CD14-positive monocyte (primary cell): ENCODE results near the gene COL15A1. TPM values are rescaled to one million over a fixed set of nuclear protein-coding genes. Genes with fewer than 3 reads are reported as not detected.

Experiments
- DNase-seq, 3 donors: peaks; one replicate each; pipeline ENCODE4 v3.0.0-alpha.2; 2011 to 2022
- H2AFZ ChIP-seq: 2 replicates; pipeline ENCODE4 v1.6.0; 2012; ENCODE audit warnings: mild to moderate bottlenecking, low read depth, low read length, inconsistent platforms; ENCODE audit not compliant: insufficient read depth, poor library complexity, severe bottlenecking
- H3K27ac ChIP-seq, 2 donors: 1 replicate in 1 of 2; 2 replicates in 1 of 2; pipeline ENCODE4 v1.5.1; 2012 to 2013; ENCODE audit warnings: low read length in 2 of 2, control low read depth in 1 of 2, inconsistent platforms in 1 of 2, low read depth in 1 of 2, mild to moderate bottlenecking in 1 of 2
- H3K27me3 ChIP-seq, 2 donors: one replicate each; pipeline versions ENCODE4 v1.6.0 to v1.6.1; 2011 to 2013; ENCODE audit warnings: low read length in 2 of 2; ENCODE audit not compliant: control insufficient read depth in 2 of 2, insufficient read depth in 2 of 2
- H3K36me3 ChIP-seq, 2 donors: replicated peaks in 1 of 2; 1 replicate in 1 of 2; 2 replicates in 1 of 2; pipeline versions ENCODE4 v1.5.1 to v1.6.1; 2012 to 2013; ENCODE audit warnings: low read length in 2 of 2, control low read depth in 1 of 2, inconsistent platforms in 1 of 2, mild to moderate bottlenecking in 1 of 2; ENCODE audit not compliant: insufficient read depth in 2 of 2, control insufficient read depth in 1 of 2
- H3K4me1 ChIP-seq, 2 donors: 1 replicate in 1 of 2; 2 replicates in 1 of 2; pipeline versions ENCODE4 v1.5.1 to v1.6.1; 2012 to 2013; ENCODE audit warnings: low read length in 2 of 2, control low read depth in 1 of 2, inconsistent platforms in 1 of 2, mild to moderate bottlenecking in 1 of 2, moderate library complexity in 1 of 2; ENCODE audit not compliant: insufficient read depth in 2 of 2, control insufficient read depth in 1 of 2
- H3K4me2 ChIP-seq: replicated peaks from 2 replicates; pipeline ENCODE3; 2012; ENCODE audit warnings: low read length, moderate library complexity, mild to moderate bottlenecking; ENCODE audit not compliant: poor library complexity, severe bottlenecking; ENCODE audit errors: extremely low read depth
- H3K4me3 ChIP-seq, 3 experiments: fragments of 200-600 bp in 1 of 3; sonication (generic) in 1 of 3; replicated peaks in 1 of 3; 1 replicate in 2 of 3; 2 replicates in 1 of 3; pipeline ENCODE4 v1.5.1; 2011 to 2013; ENCODE audit warnings: low read length in 3 of 3, mild to moderate bottlenecking in 3 of 3, control low read depth in 2 of 3, low read depth in 2 of 3, inconsistent platforms in 1 of 3, moderate library complexity in 1 of 3
- H3K79me2 ChIP-seq: 2 replicates; pipeline ENCODE4 v1.6.0; 2012; ENCODE audit warnings: mild to moderate bottlenecking, control low read depth, inconsistent platforms, low read length, moderate library complexity; ENCODE audit not compliant: insufficient read depth
- H3K9ac ChIP-seq: 2 replicates; pipeline ENCODE4 v1.6.0; 2017; ENCODE audit warnings: low read length, mild to moderate bottlenecking; ENCODE audit not compliant: insufficient read depth, poor library complexity, severe bottlenecking
- H3K9me3 ChIP-seq, 2 donors: replicated peaks in 1 of 2; 1 replicate in 1 of 2; 2 replicates in 1 of 2; pipeline versions ENCODE4 v1.5.1 to v1.6.1; 2012 to 2013; ENCODE audit warnings: low read length in 2 of 2, control low read depth in 1 of 2; ENCODE audit not compliant: control insufficient read depth in 1 of 2, insufficient read depth in 1 of 2
- H4K20me1 ChIP-seq: 2 replicates; pipeline ENCODE4 v1.6.0; 2012; ENCODE audit warnings: mild to moderate bottlenecking, low read length, control low read depth, moderate library complexity; ENCODE audit not compliant: insufficient read depth
- H3K27ac Mint-ChIP-seq, 7 donors: one replicate each; pipeline ENCODE4 v1.8.0; 2020; ENCODE audit warnings: mild to moderate bottlenecking in 7 of 7, mixed read lengths in 7 of 7, moderate library complexity in 6 of 7, inconsistent platforms in 2 of 7
- H3K27me3 Mint-ChIP-seq, 3 donors: one replicate each; pipeline ENCODE4 v1.8.0; 2021 to 2022; ENCODE audit warnings: low read depth in 3 of 3, mild to moderate bottlenecking in 3 of 3, mixed read lengths in 3 of 3, moderate library complexity in 3 of 3, inconsistent platforms in 1 of 3
- H3K36me3 Mint-ChIP-seq, 2 donors: one replicate each; pipeline ENCODE4 v1.8.0; 2020; ENCODE audit warnings: mixed read lengths in 2 of 2, inconsistent platforms in 1 of 2, mild to moderate bottlenecking in 1 of 2
- H3K4me1 Mint-ChIP-seq: one replicate; pipeline ENCODE4 v1.8.0; 2020; ENCODE audit warnings: mild to moderate bottlenecking, mixed read lengths
- H3K4me3 Mint-ChIP-seq, 2 donors: one replicate each; pipeline ENCODE4 v1.8.0; 2020; ENCODE audit warnings: mild to moderate bottlenecking in 2 of 2, mixed read lengths in 2 of 2, moderate library complexity in 1 of 2
- H3K9me3 Mint-ChIP-seq, 7 donors: one replicate each; pipeline ENCODE4 v1.8.0; 2020 to 2022; ENCODE audit warnings: mixed read lengths in 7 of 7, mild to moderate bottlenecking in 6 of 7, moderate library complexity in 6 of 7, inconsistent platforms in 2 of 7
- WGBS: methylation state at CpG from one replicate; pipeline ENCODE4 v1.1.5; 2013; ENCODE audit warnings: missing lambda C conversion rate; ENCODE audit not compliant: insufficient coverage; 5-methylcytosine and 5-hydroxymethylcytosine counted together
- intact Hi-C, 2 donors: fragments of 100-400 bp; cut with micrococcal nuclease; formaldehyde crosslinking; loops; one replicate each; pipeline versions ENCODE4 v1.15.0 to v1.15.1; 2023
- polyA plus RNA-seq, 3 donors: library from polyadenylated mRNA; depleted of rRNA in 1 of 3; unstranded in 2 of 3; stranded (reverse) in 1 of 3; fragments of 300-500 nt in 2 of 3; fragments of >200 nt in 1 of 3; fragmentation: Illumina TruSeq in 2 of 3; gene quantifications; 1 replicate in 2 of 3; 2 replicates in 1 of 3; pipeline ENCODE4 v1.2.3, GENCODE V29; 2012 to 2021
- TF ChIP-seq, protein P1 (sequence below): fragments of 200-600 bp; IDR thresholded peaks from one replicate; pipeline ENCODE4 v1.8.0; 2022; ENCODE audit warnings: antibody characterized with exemption, mild to moderate bottlenecking

COL15A1 gene
- polyA plus RNA-seq, 3 donors, result 0.03 to 0.14 (median 0.11) TPM

DNA sequence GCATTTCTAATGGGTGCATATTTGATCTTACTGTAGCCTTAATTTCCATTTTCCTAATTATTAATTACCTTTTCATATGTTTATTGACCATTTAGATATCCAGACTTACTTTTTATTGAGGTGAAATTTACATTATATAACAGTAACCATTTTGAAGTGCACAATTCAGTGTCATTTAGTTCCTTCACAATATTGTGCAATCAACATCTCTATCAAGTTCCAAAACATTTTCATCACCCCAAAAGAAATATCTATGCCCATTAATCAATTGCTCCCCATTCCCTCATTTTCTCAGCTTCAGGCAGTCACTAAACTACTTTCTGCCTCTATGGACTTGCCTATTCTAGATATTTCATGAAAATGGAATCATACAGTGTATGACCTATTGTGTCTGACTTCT lies 5.9 kb downstream of the COL15A1 start:
- H3K4me3 Mint-ChIP-seq, result no peak overlapping the region
- Histone ChIP-seq H3K4me1 (peaks cover 0 to 3% of the 10 kb centered on the region in 2 donors), H3K79me2 (no peaks in the 10 kb centered on the region), H3K4me2 (no peak overlapping the region), H2AFZ (no peak overlapping the region), H3K9me3 (no peaks in the 10 kb centered on the region), H3K27me3 (peaks cover 17 to 23% of the 10 kb centered on the region in 2 donors), H3K4me3 (no peak overlapping the region), H3K36me3 (no peaks in the 10 kb centered on the region), H4K20me1 (no peaks in the 10 kb centered on the region), H3K9ac (no peak overlapping the region), H3K27ac (no peak overlapping the region)
- H3K9me3 Mint-ChIP-seq, result peaks cover 0 to 7% (median 4%) of the 10 kb centered on the region in 7 donors
- TF ChIP-seq, protein P1, sequence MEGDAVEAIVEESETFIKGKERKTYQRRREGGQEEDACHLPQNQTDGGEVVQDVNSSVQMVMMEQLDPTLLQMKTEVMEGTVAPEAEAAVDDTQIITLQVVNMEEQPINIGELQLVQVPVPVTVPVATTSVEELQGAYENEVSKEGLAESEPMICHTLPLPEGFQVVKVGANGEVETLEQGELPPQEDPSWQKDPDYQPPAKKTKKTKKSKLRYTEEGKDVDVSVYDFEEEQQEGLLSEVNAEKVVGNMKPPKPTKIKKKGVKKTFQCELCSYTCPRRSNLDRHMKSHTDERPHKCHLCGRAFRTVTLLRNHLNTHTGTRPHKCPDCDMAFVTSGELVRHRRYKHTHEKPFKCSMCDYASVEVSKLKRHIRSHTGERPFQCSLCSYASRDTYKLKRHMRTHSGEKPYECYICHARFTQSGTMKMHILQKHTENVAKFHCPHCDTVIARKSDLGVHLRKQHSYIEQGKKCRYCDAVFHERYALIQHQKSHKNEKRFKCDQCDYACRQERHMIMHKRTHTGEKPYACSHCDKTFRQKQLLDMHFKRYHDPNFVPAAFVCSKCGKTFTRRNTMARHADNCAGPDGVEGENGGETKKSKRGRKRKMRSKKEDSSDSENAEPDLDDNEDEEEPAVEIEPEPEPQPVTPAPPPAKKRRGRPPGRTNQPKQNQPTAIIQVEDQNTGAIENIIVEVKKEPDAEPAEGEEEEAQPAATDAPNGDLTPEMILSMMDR, result no peak
- no peaks in the 10 kb centered on the region for H3K36me3 Mint-ChIP-seq
- no peak for DNase-seq
- intact Hi-C loops, result no loop called here
- peaks cover 8% of the 10 kb centered on the region for H3K4me1 Mint-ChIP-seq
- H3K27me3 Mint-ChIP-seq, result peaks cover 19 to 29% (median 26%) of the 10 kb centered on the region in 3 donors
- no peak overlapping the region for H3K27ac Mint-ChIP-seq

DNA sequence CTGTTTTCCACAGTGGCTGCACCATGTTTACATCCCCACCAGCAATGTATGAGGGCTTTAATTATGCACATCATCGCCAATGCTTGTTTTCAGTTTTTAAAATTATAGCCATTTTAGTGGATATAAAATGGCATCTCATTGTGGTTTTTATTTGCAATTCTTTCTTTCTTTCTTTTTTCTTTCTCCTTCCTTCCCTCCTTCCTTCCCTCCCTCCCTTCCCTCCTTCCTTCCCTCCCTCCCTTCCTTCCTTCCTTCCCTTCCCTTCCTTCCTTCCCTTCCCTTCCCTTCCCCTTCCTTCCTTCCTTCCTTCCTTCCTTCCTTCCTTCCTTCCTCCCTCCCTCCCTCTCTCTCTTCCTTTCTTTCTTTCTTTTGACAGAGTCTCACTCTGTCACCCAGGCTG lies 6.6 kb downstream of the COL15A1 start:
- no peak overlapping the region for H2AFZ ChIP-seq
- H3K36me3 Mint-ChIP-seq, result no peaks in the 10 kb centered on the region
- H3K4me3 ChIP-seq, result no peak overlapping the region
- no peak overlapping the region for H3K27ac ChIP-seq
- H3K9ac ChIP-seq, result no peak overlapping the region
- no peaks in the 10 kb centered on the region for H3K4me1 ChIP-seq
- no peak overlapping the region for H3K4me2 ChIP-seq
- no peaks in the 10 kb centered on the region for H3K79me2 ChIP-seq
- intact Hi-C loops, result no loop called here
- TF ChIP-seq, protein P1, result no peak
- peaks cover 10 to 16% of the 10 kb centered on the region in 2 donors for H3K27me3 ChIP-seq
- no peaks in the 10 kb centered on the region for H3K36me3 ChIP-seq
- no peak overlapping the region for H3K27ac Mint-ChIP-seq
- peaks cover 0 to 7% (median 2%) of the 10 kb centered on the region in 7 donors for H3K9me3 Mint-ChIP-seq
- no peaks in the 10 kb centered on the region for H3K9me3 ChIP-seq
- no CpG with 5 or more reads among the region's 1 CpG for WGBS
- H3K4me3 Mint-ChIP-seq, result no peak overlapping the region
- peaks cover 1% of the 10 kb centered on the region for H3K4me1 Mint-ChIP-seq
- H4K20me1 ChIP-seq, result no peaks in the 10 kb centered on the region
- no peak for DNase-seq
- peaks cover 12 to 23% (median 19%) of the 10 kb centered on the region in 3 donors for H3K27me3 Mint-ChIP-seq
